Stimulated activated CD4-positive, alpha-beta T cell treated with anti-CD3 and anti-CD28 coated beads, Interleukin-12 subunit alpha, Interleukin-12 subunit beta, amount 100 ng/mL, for 48 hours (primary cell): ENCODE results near the gene CX3CL1.
"Not testable (repeated sequence)": the region's sequence is repeated elsewhere in the genome, so short reads cannot be mapped to it uniquely, and the experiment has no call there.

Experiments
- DNase-seq, 3 donors: peaks; one replicate each; pipeline ENCODE4 v3.0.0-alpha.2; 2020; ENCODE audit warnings: low read depth in 2 of 3, low spot score in 1 of 3

Gene CX3CL1

DNA sequence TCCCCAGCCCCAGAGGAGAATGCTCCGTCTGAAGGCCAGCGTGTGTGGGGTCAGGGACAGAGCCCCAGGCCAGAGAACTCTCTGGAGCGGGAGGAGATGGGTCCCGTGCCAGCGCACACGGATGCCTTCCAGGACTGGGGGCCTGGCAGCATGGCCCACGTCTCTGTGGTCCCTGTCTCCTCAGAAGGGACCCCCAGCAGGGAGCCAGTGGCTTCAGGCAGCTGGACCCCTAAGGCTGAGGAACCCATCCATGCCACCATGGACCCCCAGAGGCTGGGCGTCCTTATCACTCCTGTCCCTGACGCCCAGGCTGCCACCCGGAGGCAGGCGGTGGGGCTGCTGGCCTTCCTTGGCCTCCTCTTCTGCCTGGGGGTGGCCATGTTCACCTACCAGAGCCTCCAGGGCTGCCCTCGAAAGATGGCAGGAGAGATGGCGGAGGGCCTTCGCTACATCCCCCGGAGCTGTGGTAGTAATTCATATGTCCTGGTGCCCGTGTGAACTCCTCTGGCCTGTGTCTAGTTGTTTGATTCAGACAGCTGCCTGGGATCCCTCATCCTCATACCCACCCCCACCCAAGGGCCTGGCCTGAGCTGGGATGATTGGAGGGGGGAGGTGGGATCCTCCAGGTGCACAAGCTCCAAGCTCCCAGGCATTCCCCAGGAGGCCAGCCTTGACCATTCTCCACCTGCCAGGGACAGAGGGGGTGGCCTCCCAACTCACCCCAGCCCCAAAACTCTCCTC, 10.4 kb downstream of the CX3CL1 start:
- no peak for DNase-seq

- no peak for DNase-seq
These were observed 11.3 kb downstream of the CX3CL1 start for GRCh38 chr16:57383276-57384247.

GRCh38 chr16:57384248-57385070, 12.2 kb downstream of the CX3CL1 start:
- DNase-seq: no peak

DNA sequence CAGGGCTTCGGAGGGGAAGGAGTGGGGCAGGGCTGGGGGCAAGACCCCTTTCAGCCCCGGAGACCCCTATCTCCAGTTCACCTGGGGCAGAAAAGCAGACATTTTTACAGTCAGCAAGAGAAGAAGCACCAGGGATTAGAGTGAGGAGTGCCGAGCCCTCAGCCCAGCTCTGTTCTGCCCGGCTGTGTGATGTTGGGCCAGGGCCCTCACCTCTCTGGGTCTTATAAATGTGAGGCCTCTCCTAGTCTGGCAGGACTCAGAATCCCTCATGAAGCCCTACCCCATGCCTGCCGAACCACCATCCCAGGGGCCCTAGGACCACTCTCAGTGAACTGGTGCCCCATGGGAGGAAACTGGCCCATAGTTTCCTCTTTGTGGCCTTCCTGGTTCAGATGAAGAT, 12.8 kb downstream of the CX3CL1 start:
- no peak for DNase-seq

- no peak for DNase-seq
These were observed 14.2 kb downstream of the CX3CL1 start for GRCh38 chr16:57386381-57386951.

- DNase-seq: no peak
These were observed 15.5 kb downstream of the CX3CL1 start for GRCh38 chr16:57387598-57388354.

DNA sequence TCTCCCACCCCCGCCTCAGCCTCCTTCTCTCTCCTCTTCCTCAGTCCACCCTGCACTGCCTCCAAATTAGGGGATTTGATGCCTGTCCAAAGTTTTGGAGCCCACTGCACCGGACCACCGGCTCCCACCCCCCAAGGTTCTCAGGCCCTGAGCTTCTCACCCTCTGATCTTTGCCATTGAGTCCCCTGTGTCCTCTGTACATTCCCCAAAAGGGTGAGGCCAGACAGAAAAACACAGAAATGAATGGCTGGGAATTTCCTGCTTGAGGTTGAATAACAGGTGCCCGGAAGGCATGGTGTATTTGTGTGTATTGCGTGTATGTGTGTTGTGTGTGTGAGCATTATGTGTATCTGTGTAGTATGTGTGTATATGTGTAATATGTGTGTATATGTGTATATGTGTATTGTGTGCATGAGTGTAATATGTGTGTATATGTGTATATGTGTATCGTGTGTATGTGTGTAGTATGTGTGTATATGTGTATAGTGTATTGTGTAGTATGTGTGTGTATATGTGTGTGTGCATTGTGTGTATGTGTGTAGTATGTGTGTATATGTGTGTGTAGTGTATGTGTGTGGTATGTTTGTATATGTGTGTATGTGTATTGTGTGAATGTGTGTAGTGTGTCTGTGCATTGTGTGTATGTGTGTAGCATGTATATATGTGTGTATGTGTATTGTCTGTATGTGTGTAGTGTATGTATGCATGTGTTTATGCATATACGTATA, 16.2 kb downstream of the CX3CL1 start:
- DNase-seq: no peak

- no peak for DNase-seq
These were observed 16.8 kb downstream of the CX3CL1 start for GRCh38 chr16:57389087-57389468.

- DNase-seq: no peak
These were observed 18.5 kb downstream of the CX3CL1 start for GRCh38 chr16:57390636-57391295.

GRCh38 chr16:57391300-57391699, 19.0 kb downstream of the CX3CL1 start:
- DNase-seq: no peak

DNA sequence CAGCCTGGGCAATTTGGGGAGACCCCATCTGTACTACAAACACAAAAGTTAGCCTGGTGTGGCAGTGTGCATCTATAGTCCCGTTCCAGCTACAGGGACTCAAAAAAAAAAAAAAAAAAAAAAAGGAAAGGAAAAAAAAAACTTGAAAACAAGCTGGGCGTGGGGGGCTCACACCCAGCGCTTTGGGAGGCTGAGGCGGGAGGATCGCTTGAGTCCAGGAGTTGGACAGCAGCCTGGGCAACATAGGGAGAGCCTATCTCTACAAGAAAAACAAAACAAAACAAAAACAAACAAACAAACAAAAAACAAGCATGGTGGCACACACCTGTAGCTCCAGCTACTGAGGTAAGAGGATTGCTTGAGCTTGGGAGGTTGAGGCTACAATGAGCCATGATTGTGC, 19.4 kb downstream of the CX3CL1 start:
- DNase-seq: no peak

GRCh38 chr16:57392694-57393093, 20.4 kb downstream of the CX3CL1 start:
- DNase-seq: no peak

- DNase-seq: no peak
These were observed 22.2 kb downstream of the CX3CL1 start for GRCh38 chr16:57394444-57394843.

DNA sequence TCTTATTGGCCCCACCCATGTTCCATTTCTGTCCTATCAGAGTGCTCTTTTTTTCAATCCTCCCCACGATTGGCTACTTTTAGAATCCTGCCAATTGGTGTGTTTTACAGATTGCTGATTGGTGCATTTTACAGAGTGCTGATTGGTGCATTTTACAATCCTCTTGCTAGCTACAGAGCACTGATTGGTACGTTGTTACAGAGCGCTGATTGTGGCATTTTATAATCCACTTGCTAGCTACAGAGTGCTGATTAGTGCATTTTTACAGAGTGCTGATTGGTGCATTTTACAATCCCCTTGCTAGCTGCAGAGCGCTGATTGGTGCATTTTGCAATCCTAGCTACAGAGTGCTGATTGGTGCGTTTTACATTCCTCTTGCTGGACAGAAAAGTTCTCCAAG, 22.7 kb downstream of the CX3CL1 start:
- no peak for DNase-seq

DNA sequence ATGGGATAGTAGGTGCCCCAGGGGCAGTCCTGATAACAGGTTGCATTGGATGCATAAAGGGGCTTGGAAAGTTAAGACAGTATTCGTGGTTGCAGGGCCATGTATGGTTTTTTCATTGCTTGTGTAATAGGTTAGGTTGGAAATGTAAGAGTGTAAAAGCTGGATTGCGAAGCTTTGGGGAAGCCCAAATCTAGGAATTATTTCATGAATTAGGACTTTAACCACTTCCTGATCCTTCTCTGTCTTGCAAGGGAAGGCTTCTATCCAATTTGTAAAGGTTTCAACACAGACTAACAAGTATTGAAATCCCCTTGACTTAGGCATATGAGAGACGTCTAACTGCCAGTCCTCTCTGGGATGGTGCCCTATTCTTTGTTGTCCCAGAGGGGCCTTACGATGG, 24.5 kb downstream of the CX3CL1 start:
- DNase-seq: no peak

DNA sequence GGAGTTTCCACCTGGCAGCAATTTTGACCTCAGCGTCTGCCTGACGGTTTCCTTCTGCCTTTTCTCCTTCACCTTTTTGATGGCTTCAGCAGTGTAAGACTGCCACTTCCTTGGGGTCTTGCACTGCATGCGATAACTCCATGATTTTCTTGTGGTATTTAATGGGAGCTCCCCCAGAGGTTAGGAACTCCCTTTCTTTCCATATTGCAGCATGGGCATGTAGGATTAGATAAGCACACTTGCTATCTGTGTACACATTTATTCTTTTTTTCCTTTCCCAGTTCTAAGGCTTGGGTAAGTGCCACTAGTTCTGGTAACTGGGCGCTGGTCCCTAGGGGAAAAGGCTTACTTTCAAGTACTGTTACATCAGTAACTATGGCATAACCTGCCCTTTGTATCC, 25.2 kb downstream of the CX3CL1 start:
- not testable (repeated sequence) for DNase-seq

DNA sequence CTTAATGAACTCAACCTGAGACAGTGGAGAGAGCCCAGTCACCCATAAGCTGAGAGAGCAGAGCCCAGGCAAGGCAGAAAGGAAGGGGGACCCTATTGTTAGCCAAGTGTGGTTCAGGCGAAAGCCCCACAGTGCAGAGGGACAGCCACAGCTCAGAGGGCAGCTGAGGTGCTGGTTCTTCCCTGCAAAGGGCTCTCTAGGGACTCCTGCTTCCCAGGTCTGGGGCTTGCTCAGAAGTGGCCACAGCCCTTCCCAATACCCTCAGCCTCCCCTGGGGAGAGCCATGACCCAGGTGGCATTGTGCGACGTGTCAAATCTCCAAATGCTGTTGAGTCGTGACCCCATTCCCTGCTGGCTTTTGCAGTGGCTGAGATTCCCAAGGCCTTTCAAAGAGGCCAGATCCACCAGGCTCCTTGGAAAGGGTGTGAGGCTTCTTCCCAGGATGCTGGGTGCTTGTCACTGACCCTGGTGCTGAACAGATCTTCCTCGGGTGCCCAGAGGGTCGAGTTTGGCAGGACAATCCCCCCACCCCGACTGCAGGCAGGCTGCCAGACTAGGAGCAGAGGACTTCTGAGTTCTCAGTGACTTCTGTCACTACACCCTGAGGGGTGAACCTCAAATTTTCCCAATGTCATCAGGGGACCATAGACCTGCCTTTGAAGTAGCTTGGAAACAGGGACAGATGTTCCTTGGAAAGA, 29.8 kb downstream of the CX3CL1 start:
- DNase-seq: no peak

DNA sequence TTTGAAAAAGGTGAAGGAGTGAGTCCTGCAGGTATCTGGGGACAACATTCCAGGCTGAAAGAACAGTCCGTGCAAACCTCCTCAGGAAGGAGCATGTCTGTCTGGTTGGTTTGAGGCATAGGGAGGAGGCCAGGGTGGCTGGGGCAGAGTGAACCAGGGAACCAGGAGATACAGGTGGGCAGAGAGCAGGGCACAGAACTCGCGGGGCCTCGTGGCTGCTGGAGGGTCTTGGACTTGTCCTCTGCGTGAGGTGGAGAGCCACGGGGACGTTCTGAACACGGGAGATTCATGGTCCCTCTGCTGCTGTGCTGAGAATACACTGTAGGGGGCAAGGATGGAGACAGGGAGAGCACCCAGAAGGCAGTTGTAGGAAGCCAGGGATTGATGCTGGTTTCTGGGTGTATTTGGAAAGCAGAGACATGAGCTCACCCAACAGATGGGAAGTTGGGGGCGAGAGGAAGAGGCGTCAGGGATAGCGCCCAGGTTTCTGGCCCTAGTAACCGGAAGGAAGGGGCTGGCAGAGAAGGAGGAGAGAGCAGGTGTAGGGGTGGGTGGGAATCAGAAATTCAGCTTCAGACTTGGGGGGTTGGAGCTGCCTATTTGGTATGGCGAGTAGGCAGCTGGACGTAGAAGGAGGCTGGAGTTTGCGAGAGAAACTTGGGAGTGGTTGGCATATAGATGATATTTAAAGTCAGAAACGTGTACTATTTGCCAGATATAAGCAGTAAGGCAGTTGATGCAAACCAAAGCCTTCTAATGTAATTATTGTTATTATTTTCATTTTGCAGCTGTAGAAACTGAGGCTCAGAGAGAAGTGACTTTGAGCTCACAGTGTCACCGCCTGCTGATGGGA, 31.9 kb downstream of the CX3CL1 start, which contains the start of gene CCL17:
CCL17 (plus strand) TSS at position 803 of the 853 bp plus-strand sequence. CDS start 9,166 bp downstream, outside the sequence.
- DNase-seq: no peak
